NT2/D1 (cell line): Measurements from ENCODE around the gene MCTS1.
"Not testable (repeated sequence)": the region's sequence is repeated elsewhere in the genome, so short reads cannot be mapped to it uniquely, and the experiment has no call there.

Source experiments
- DNase-seq: peaks from one replicate; pipeline ENCODE4 v3.0.0-alpha.2; 2011; ENCODE audit warnings: low read depth, low spot score
- H3K27me3 ChIP-seq: 2 replicates; pipeline ENCODE4 v1.6.0; 2011; ENCODE audit warnings: mild to moderate bottlenecking; ENCODE audit not compliant: insufficient read length, insufficient read depth
- H3K36me3 ChIP-seq: 2 replicates; pipeline ENCODE4 v1.6.1; 2011; ENCODE audit warnings: mild to moderate bottlenecking, low read length, mixed read lengths; ENCODE audit not compliant: insufficient read depth, insufficient read length
- H3K4me1 ChIP-seq: 2 replicates; pipeline ENCODE4 v1.5.1; 2011; ENCODE audit not compliant: insufficient read depth, insufficient read length
- H3K4me3 ChIP-seq: 2 replicates; pipeline ENCODE4 v1.5.1; 2011; ENCODE audit warnings: low read depth; ENCODE audit not compliant: insufficient read length
- H3K9ac ChIP-seq: 2 replicates; pipeline ENCODE4 v1.6.0; 2011; ENCODE audit warnings: low read depth; ENCODE audit not compliant: insufficient read length
- H3K9me3 ChIP-seq: 2 replicates; pipeline ENCODE4 v1.5.1; 2011; ENCODE audit warnings: mild to moderate bottlenecking, low read length; ENCODE audit not compliant: insufficient read depth
- SUZ12 ChIP-seq: IDR thresholded peaks from 2 replicates; pipeline ENCODE4 v1.6.1; 2011; ENCODE audit not compliant: insufficient read length, insufficient read depth; ENCODE audit errors: extremely low read depth
- YY1 ChIP-seq: IDR thresholded peaks from 2 replicates; pipeline ENCODE4 v1.6.1; 2011; ENCODE audit not compliant: insufficient read length, insufficient read depth
- ZNF274 ChIP-seq: IDR thresholded peaks from 2 replicates; pipeline ENCODE4 v1.6.1; 2011; ENCODE audit warnings: mild to moderate bottlenecking, low read depth, low read length

The MCTS1 gene

GRCh38 chrX:120562569-120562926 lies 41.4 kb upstream of the MCTS1 start:
- Histone ChIP-seq H3K27me3 (no peaks in the 10 kb centered on the region), H3K9ac (no peak overlapping the region), H3K9me3 (no peaks in the 10 kb centered on the region), H3K36me3 (peaks cover 4% of the 10 kb centered on the region), H3K4me3 (no peak overlapping the region), H3K4me1 (peaks cover 3% of the 10 kb centered on the region)
- DNase-seq = no peak
- no peak for TF ChIP-seq YY1
- TF ChIP-seq ZNF274 = no peak
- TF ChIP-seq SUZ12 = no peak

GRCh38 chrX:120564925-120565324 lies 39.0 kb upstream of the MCTS1 start:
- Histone ChIP-seq H3K36me3 (no peaks in the 10 kb centered on the region), H3K9me3 (no peaks in the 10 kb centered on the region), H3K4me1 (peaks cover 3% of the 10 kb centered on the region), H3K27me3 (no peaks in the 10 kb centered on the region), H3K9ac (no peak overlapping the region), H3K4me3 (no peak overlapping the region)
- TF ChIP-seq YY1 (no peak), SUZ12 (no peak), ZNF274 (no peak)
- DNase-seq = no peak

GRCh38 chrX:120566817-120567216 lies 37.1 kb upstream of the MCTS1 start:
- no peak for DNase-seq
- no peaks in the 10 kb centered on the region for H3K36me3 ChIP-seq
- H3K4me3 ChIP-seq = no peak overlapping the region
- no peaks in the 10 kb centered on the region for H3K9me3 ChIP-seq
- no peak for TF ChIP-seq ZNF274
- TF ChIP-seq YY1 = no peak
- TF ChIP-seq SUZ12 = no peak
- H3K4me1 ChIP-seq = peaks cover 3% of the 10 kb centered on the region
- H3K27me3 ChIP-seq = no peaks in the 10 kb centered on the region
- no peak overlapping the region for H3K9ac ChIP-seq

- H3K9me3 ChIP-seq = no peaks in the 10 kb centered on the region
- H3K4me1 ChIP-seq = no peaks in the 10 kb centered on the region
- no peak for TF ChIP-seq SUZ12
- no peak for TF ChIP-seq ZNF274
- TF ChIP-seq YY1 = no peak
- DNase-seq = no peak
- no peaks in the 10 kb centered on the region for H3K36me3 ChIP-seq
- H3K4me3 ChIP-seq = no peak overlapping the region
- no peak overlapping the region for H3K9ac ChIP-seq
- H3K27me3 ChIP-seq = no peaks in the 10 kb centered on the region
Observed at GRCh38 chrX:120568035-120568434, 35.9 kb upstream of the MCTS1 start.

- DNase-seq = no peak
- Histone ChIP-seq H3K4me3 (no peak overlapping the region), H3K9ac (no peak overlapping the region), H3K36me3 (no peaks in the 10 kb centered on the region), H3K27me3 (no peaks in the 10 kb centered on the region), H3K9me3 (no peaks in the 10 kb centered on the region), H3K4me1 (no peaks in the 10 kb centered on the region)
- no peak for TF ChIP-seq SUZ12
- no peak for TF ChIP-seq ZNF274
- no peak for TF ChIP-seq YY1
Observed at GRCh38 chrX:120568609-120569008, 35.3 kb upstream of the MCTS1 start.

GRCh38 chrX:120570011-120570600 lies 33.8 kb upstream of the MCTS1 start:
- TF ChIP-seq ZNF274 (no peak), SUZ12 (no peak), YY1 (no peak)
- H3K4me3 ChIP-seq = no peak overlapping the region
- DNase-seq = no peak

DNA sequence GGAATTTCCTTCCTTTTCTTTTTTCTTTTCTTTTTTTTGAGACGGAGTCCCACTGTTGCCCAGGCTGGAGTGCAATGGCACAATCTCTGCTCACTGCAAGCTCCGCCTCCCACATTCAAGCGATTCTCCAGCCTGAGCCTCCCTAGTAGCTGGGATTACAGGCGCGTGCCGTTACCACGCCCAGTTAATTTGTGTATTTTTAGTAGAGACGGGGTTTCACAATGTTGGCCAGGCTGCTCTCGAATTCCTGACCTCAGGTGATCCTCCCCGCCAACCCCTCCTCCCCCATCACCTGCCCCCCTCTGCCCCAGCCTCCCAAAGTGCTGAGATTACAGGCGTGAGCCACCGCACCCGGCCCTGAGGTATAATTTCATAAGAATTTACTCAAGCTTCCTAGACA lies 30.1 kb upstream of the MCTS1 start:
- not testable (repeated sequence) for H3K36me3 ChIP-seq, DNase-seq, H3K27me3 ChIP-seq, H3K4me1 ChIP-seq, H3K9me3 ChIP-seq, H3K4me3 ChIP-seq, H3K9ac ChIP-seq

More at GRCh38 chrX:120570011-120570600, 33.8 kb upstream of the MCTS1 start:
- Histone ChIP-seq H3K9ac (no peak overlapping the region), H3K4me1 (no peaks in the 10 kb centered on the region), H3K36me3 (no peaks in the 10 kb centered on the region), H3K9me3 (no peaks in the 10 kb centered on the region), H3K27me3 (no peaks in the 10 kb centered on the region)
